Karpas-422 (cell line): Measurements from ENCODE around the gene SMIM41. TPM values are rescaled to one million over a fixed set of nuclear protein-coding genes. Genes with fewer than 3 reads are reported as not detected.

Experiments
- DNase-seq: peaks from one replicate; pipeline ENCODE4 v3.0.0-alpha.2; 2015
- H2AFZ ChIP-seq: fragments of 200-600 bp; sonication (generic); 2 replicates; pipeline ENCODE4 v1.6.1; 2014; ENCODE audit warnings: antibody characterized with exemption, low read length, mixed read lengths
- H3K27ac ChIP-seq: fragments of 200-600 bp; sonication (generic); 2 replicates; pipeline ENCODE4 v1.5.1; 2014; ENCODE audit warnings: mild to moderate bottlenecking, low read length, moderate library complexity
- H3K27me3 ChIP-seq: fragments of 200-600 bp; sonication (generic); 2 replicates; pipeline ENCODE4 v1.6.1; 2014; ENCODE audit warnings: low read length, mixed read lengths
- H3K36me3 ChIP-seq: fragments of 200-600 bp; sonication (generic); 2 replicates; pipeline ENCODE4 v1.6.1; 2014; ENCODE audit warnings: low read length, mixed read lengths; ENCODE audit not compliant: insufficient read depth
- H3K4me1 ChIP-seq: fragments of 200-600 bp; sonication (generic); 2 replicates; pipeline ENCODE4 v1.6.1; 2014; ENCODE audit warnings: mild to moderate bottlenecking, low read length, mixed read lengths
- H3K4me2 ChIP-seq: fragments of 200-600 bp; sonication (generic); 2 replicates; pipeline ENCODE4 v1.6.1; 2014; ENCODE audit warnings: low read length, low read depth, mild to moderate bottlenecking; ENCODE audit not compliant: poor library complexity, severe bottlenecking
- H3K4me3 ChIP-seq: fragments of 200-600 bp; sonication (generic); 2 replicates; pipeline ENCODE4 v1.5.1; 2014; ENCODE audit warnings: mild to moderate bottlenecking, antibody characterized with exemption, low read length, mixed read lengths
- H3K79me2 ChIP-seq: fragments of 200-600 bp; sonication (generic); 2 replicates; pipeline ENCODE4 v1.6.1; 2014; ENCODE audit warnings: mild to moderate bottlenecking, low read length, mixed read lengths
- H3K9ac ChIP-seq: fragments of 200-600 bp; sonication (generic); 2 replicates; pipeline ENCODE4 v1.6.0; 2014; ENCODE audit warnings: low read length
- H3K9me2 ChIP-seq: fragments of 200-600 bp; sonication (generic), shearing (Covaris generic); replicated peaks from 2 replicates; pipeline ENCODE4 v1.6.0; 2014; ENCODE audit warnings: mild to moderate bottlenecking, low read length, moderate library complexity; ENCODE audit not compliant: insufficient read depth
- H3K9me3 ChIP-seq: fragments of 300-700, 200-600 bp; sonication (generic); 2 replicates; pipeline ENCODE4 v1.6.1; 2014; ENCODE audit warnings: low read length, mixed read lengths
- H4K20me1 ChIP-seq: fragments of 200-600 bp; sonication (generic); 2 replicates; pipeline ENCODE4 v1.6.1; 2014; ENCODE audit warnings: mild to moderate bottlenecking, antibody characterized with exemption, low read length, low read depth; ENCODE audit not compliant: insufficient read depth
- total RNA-seq: library from RNA; depleted of rRNA; stranded (reverse); fragments of >200 nt; shearing (Covaris generic); gene quantifications from 2 replicates; pipeline ENCODE4 v1.2.3, GENCODE V29; 2014; ENCODE audit warnings: low replicate concordance

Gene SMIM41
- total RNA-seq, 1 experiment from 2014 or later = 0.75 TPM

- H3K9me3 ChIP-seq = no peaks in the 10 kb centered on the region
- H3K27me3 ChIP-seq = no peaks in the 10 kb centered on the region
- no peak overlapping the region for H3K4me3 ChIP-seq
- peaks cover 38% of the 10 kb centered on the region for H3K4me1 ChIP-seq
- H3K79me2 ChIP-seq = peaks cover 39% of the 10 kb centered on the region
- peaks cover 10% of the 10 kb centered on the region; the same call in 1 of the 2 replicates for H4K20me1 ChIP-seq
- DNase-seq = no peak
- H3K9me2 ChIP-seq = no peaks in the 10 kb centered on the region
- no peak overlapping the region for H3K9ac ChIP-seq
- H3K36me3 ChIP-seq = peaks cover 17% of the 10 kb centered on the region; the same call in 1 of the 2 replicates
- no peak overlapping the region for H3K27ac ChIP-seq
- no peak overlapping the region for H2AFZ ChIP-seq
- no peak overlapping the region for H3K4me2 ChIP-seq
Measured at GRCh38 chr12:52076811-52077210, 2.7 kb upstream of the SMIM41 start.

GRCh38 chr12:52078276-52078675, 1.2 kb upstream of the SMIM41 start:
- no peak for DNase-seq
- H3K36me3 ChIP-seq = peaks cover 12% of the 10 kb centered on the region; the same call in 1 of the 2 replicates

GRCh38 chr12:52080403-52081251, 1.1 kb downstream of the SMIM41 start:
- H4K20me1 ChIP-seq = 0 out of 2 replicates have a peak, but pooled peaks cover 4% of the 10 kb centered on the region
- H3K4me3 ChIP-seq = peak overlapping the region; percentile 18; the same call in 1 of the 2 replicates
- peak overlapping the region; percentile 56 for H3K4me2 ChIP-seq
- no peaks in the 10 kb centered on the region for H3K27me3 ChIP-seq
- no peak overlapping the region for H2AFZ ChIP-seq
- H3K79me2 ChIP-seq = 0 out of 2 replicates have a peak, but pooled peaks cover 2% of the 10 kb centered on the region
- peaks cover 45% of the 10 kb centered on the region for H3K4me1 ChIP-seq
- DNase-seq = no peak
- peak overlapping the region; percentile 56 for H3K9ac ChIP-seq
- H3K9me3 ChIP-seq = no peaks in the 10 kb centered on the region
- H3K9me2 ChIP-seq = no peaks in the 10 kb centered on the region
- peak overlapping the region; percentile 88 for H3K27ac ChIP-seq
- H3K36me3 ChIP-seq = peaks cover 8% of the 10 kb centered on the region; the same call in 1 of the 2 replicates

More at GRCh38 chr12:52078276-52078675, 1.2 kb upstream of the SMIM41 start:
- no peaks in the 10 kb centered on the region for H3K9me3 ChIP-seq
- H3K9me2 ChIP-seq = no peaks in the 10 kb centered on the region
- H3K27ac ChIP-seq = no peak overlapping the region
- peaks cover 25% of the 10 kb centered on the region for H3K79me2 ChIP-seq
- H2AFZ ChIP-seq = no peak overlapping the region
- peaks cover 10% of the 10 kb centered on the region; the same call in 1 of the 2 replicates for H4K20me1 ChIP-seq
- H3K4me3 ChIP-seq = no peak overlapping the region
- no peak overlapping the region for H3K4me2 ChIP-seq
- H3K4me1 ChIP-seq = peaks cover 42% of the 10 kb centered on the region
- no peak overlapping the region for H3K9ac ChIP-seq
- H3K27me3 ChIP-seq = no peaks in the 10 kb centered on the region

GRCh38 chr12:52081263-52081733, 1.8 kb downstream of the SMIM41 start:
- Histone ChIP-seq H3K27ac (peak overlapping the region; percentile 88), H2AFZ (no peak overlapping the region), H4K20me1 (0 out of 2 replicates have a peak, but pooled peaks cover 4% of the 10 kb centered on the region), H3K9me2 (no peaks in the 10 kb centered on the region), H3K4me1 (peaks cover 45% of the 10 kb centered on the region), H3K9ac (peak overlapping the region; percentile 56), H3K27me3 (no peaks in the 10 kb centered on the region), H3K4me3 (peak overlapping the region; percentile 18; the same call in 1 of the 2 replicates), H3K36me3 (peaks cover 8% of the 10 kb centered on the region; the same call in 1 of the 2 replicates), H3K4me2 (peak overlapping the region; percentile 56), H3K79me2 (no peaks in the 10 kb centered on the region), H3K9me3 (no peaks in the 10 kb centered on the region)
- peak; percentile 82 for DNase-seq

- Histone ChIP-seq H3K27ac (peak overlapping the region; percentile 88), H3K9ac (peak overlapping the region; percentile 43), H3K36me3 (0 out of 2 replicates have a peak, but pooled peaks cover 8% of the 10 kb centered on the region), H3K9me3 (no peaks in the 10 kb centered on the region), H2AFZ (no peak overlapping the region), H4K20me1 (0 out of 2 replicates have a peak, but pooled peaks cover 4% of the 10 kb centered on the region), H3K9me2 (no peaks in the 10 kb centered on the region), H3K4me1 (peaks cover 45% of the 10 kb centered on the region), H3K27me3 (no peaks in the 10 kb centered on the region), H3K4me3 (no peak overlapping the region), H3K79me2 (no peaks in the 10 kb centered on the region), H3K4me2 (peak overlapping the region; percentile 56)
- no peak for DNase-seq
Measured at GRCh38 chr12:52082026-52082668, 2.6 kb downstream of the SMIM41 start.

- DNase-seq = no peak
- Histone ChIP-seq H3K9me2 (no peaks in the 10 kb centered on the region), H3K36me3 (0 out of 2 replicates have a peak, but pooled peaks cover 8% of the 10 kb centered on the region), H3K4me1 (peaks cover 49% of the 10 kb centered on the region), H3K4me2 (no peak overlapping the region), H2AFZ (no peak overlapping the region), H3K27ac (peak overlapping the region; percentile 88), H3K9me3 (no peaks in the 10 kb centered on the region), H3K27me3 (no peaks in the 10 kb centered on the region), H4K20me1 (0 out of 2 replicates have a peak, but pooled peaks cover 4% of the 10 kb centered on the region), H3K9ac (peak overlapping the region; percentile 43), H3K4me3 (no peak overlapping the region), H3K79me2 (no peaks in the 10 kb centered on the region)
Measured at GRCh38 chr12:52082669-52082987, 3.1 kb downstream of the SMIM41 start.

GRCh38 chr12:52082988-52083637, 3.6 kb downstream of the SMIM41 start:
- peak overlapping the region; percentile 88 for H3K27ac ChIP-seq
- H3K9me3 ChIP-seq = no peaks in the 10 kb centered on the region
- peak; percentile 84 for DNase-seq
- H3K9ac ChIP-seq = peak overlapping the region; percentile 43
- no peaks in the 10 kb centered on the region for H3K27me3 ChIP-seq
- 0 out of 2 replicates have a peak, but pooled peaks cover 7% of the 10 kb centered on the region for H3K36me3 ChIP-seq
- H3K4me3 ChIP-seq = no peak overlapping the region
- H3K4me2 ChIP-seq = no peak overlapping the region
- peaks cover 54% of the 10 kb centered on the region for H3K4me1 ChIP-seq
- H3K79me2 ChIP-seq = no peaks in the 10 kb centered on the region
- H4K20me1 ChIP-seq = 0 out of 2 replicates have a peak, but pooled peaks cover 4% of the 10 kb centered on the region
- no peaks in the 10 kb centered on the region for H3K9me2 ChIP-seq
- no peak overlapping the region for H2AFZ ChIP-seq
